ENCODE measurements around the gene DCXR.
A peak's percentile ranks its signal among the peaks of the same experiment; 100 is the strongest.

The DCXR gene

GRCh38 chr17:82072827-82073226, 35.3 kb upstream of the DCXR start:
- DNase-seq (ENCODE audit: low read depth in 2 of 2), result no peak

GRCh38 chr17:82070611-82071010, 33.1 kb upstream of the DCXR start:
- no peak for DNase-seq (ENCODE audit: low read depth in 2 of 2)

- peak; percentile 69 for DNase-seq (ENCODE audit: low read depth in 2 of 2)
Observed at GRCh38 chr17:82065638-82066303, 28.3 kb upstream of the DCXR start, which contains the start of gene DUS1L. DUS1L (minus strand) TSS chr17:82065804; CDS start chr17:82065059, 745 bp downstream.

- peak in 1 of 2 donors; percentile 10 for DNase-seq (ENCODE audit: low read depth in 2 of 2)
Observed at GRCh38 chr17:82065193-82065637, 27.7 kb upstream of the DCXR start.

GRCh38 chr17:82064433-82065192, 27.1 kb upstream of the DCXR start:
- no peak for DNase-seq (ENCODE audit: low read depth in 2 of 2)

GRCh38 chr17:82063424-82064415, 26.2 kb upstream of the DCXR start:
- DNase-seq (ENCODE audit: low read depth in 2 of 2), result no peak

- no peak for DNase-seq (ENCODE audit: low read depth in 2 of 2)
Observed at GRCh38 chr17:82062984-82063368, 25.5 kb upstream of the DCXR start.

GRCh38 chr17:82062076-82062983, 24.8 kb upstream of the DCXR start:
- DNase-seq (ENCODE audit: low read depth in 2 of 2), result no peak

GRCh38 chr17:82061047-82061925, 23.8 kb upstream of the DCXR start:
- no peak for DNase-seq (ENCODE audit: low read depth in 2 of 2)

- no peak for DNase-seq (ENCODE audit: low read depth in 2 of 2)
Observed at GRCh38 chr17:82060614-82061013, 23.1 kb upstream of the DCXR start.

- DNase-seq (ENCODE audit: low read depth in 2 of 2), result no peak
Observed at GRCh38 chr17:82060001-82060380, 22.5 kb upstream of the DCXR start.

GRCh38 chr17:82059272-82060000, 21.9 kb upstream of the DCXR start:
- no peak for DNase-seq (ENCODE audit: low read depth in 2 of 2)

GRCh38 chr17:82058855-82059249, 21.4 kb upstream of the DCXR start:
- DNase-seq (ENCODE audit: low read depth in 2 of 2), result no peak

GRCh38 chr17:82058230-82058854, 20.8 kb upstream of the DCXR start:
- no peak for DNase-seq (ENCODE audit: low read depth in 2 of 2)

GRCh38 chr17:82056729-82057621, 19.5 kb upstream of the DCXR start:
- DNase-seq (ENCODE audit: low read depth in 2 of 2), result no peak

- DNase-seq (ENCODE audit: low read depth in 2 of 2), result no peak
Observed at GRCh38 chr17:82055965-82056728, 18.6 kb upstream of the DCXR start.
